Fibroblast of skin of back (primary cell): ENCODE data around the gene KLHL29.
"Not testable (repeated sequence)": the region's sequence is repeated elsewhere in the genome, so short reads cannot be mapped to it uniquely, and the experiment has no call there.

Source experiments
- DNase-seq: peaks from one replicate; pipeline ENCODE4 v3.0.0-alpha.2; 2013

The KLHL29 gene

DNA sequence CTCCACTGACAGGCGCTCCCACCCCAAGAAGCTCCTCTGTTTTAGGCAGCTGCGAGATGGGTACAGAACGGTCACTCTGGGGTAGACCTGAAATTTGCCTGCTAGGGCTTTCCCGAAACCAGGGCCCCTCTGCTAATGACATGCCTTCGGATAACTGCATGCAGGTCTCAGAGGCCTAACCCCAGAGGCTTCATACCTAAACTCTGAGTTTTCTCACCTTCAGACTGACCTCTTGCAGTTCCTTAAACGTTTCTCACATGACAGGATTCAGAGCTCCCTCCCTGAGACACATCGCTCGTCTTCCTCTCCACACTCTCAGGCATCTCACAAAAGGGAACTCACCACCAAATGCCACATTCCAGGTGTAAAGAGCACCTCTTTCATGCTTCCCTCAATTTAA lies 11.3 kb upstream of the KLHL29 start:
- DNase-seq = no peak

DNA sequence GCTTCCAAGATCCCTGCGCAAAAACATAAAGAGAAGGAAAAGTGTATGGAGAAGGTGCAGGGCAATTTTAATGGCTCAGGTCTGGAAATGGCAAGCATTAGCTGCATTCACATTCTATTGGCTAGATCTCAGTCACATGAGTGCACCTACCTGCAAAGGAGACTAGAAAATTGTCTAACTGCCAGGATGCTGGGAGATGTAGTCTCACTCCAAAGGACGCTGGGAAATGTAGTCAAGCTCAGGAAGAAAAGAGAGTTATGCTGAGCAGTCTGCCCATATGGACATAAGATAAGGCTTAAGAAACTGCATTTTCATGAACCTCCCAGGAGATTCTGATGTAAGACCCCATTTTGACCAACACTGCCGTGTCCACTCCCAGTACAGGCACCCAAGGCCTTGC lies 9.5 kb upstream of the KLHL29 start:
- DNase-seq = peak; percentile 22

DNA sequence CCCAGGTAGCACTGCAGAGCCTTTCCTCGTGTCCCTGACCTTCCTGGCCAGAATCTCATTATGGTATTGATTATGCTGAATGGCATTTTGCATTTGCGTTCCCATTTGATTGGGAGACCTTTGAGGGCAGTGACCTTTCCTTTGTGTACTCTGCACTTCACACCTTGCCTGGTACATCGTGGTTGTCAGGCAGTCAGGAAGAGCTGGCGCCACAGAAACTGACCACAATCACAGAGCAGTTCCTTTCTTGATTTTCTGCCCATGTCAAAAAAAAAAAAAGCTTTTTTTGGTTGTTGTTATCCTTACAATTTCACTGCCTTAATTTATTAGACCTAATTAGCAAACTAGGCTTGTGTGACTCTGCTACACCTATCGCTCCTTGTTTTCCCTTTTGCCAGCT lies 8.9 kb upstream of the KLHL29 start:
- no peak for DNase-seq

DNA sequence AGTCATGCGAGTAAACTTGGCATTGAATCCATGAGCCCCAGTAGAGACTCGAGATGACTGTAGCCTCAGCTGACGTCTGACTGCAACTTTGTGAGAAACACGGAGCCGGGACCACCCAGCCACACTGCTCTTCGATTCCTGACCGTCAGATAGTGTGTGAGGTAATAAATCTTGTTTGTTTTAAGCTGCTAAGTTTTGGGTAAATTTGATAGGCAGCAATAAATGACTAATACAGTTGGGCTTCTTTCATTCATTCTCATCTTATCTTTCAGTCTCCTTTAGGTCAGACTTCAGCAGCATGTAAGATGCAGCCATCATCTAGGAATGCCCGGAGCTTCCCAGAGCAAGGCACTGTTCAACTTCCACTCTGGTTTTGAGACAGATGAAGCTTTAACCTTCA lies 8.0 kb upstream of the KLHL29 start:
- DNase-seq = peak; percentile 24

DNA sequence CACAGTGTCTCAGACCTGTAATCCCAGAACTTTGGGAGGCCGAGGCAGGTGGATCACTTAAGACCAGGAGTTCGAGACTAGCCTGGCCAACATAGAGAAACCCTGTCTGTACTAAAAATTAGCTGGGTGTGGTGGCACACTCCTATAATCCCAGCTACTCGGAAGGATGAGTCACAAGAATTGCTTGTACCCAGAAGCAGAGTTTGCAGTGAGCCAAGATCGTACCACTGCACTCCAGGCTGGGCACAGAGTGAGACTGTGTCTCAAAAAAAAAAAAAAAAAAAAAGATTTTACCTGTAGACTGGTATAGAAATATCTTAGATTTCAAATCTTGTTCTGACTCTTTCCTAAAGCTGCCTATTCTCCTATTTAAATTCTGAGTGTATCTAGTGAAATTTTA lies 7.2 kb upstream of the KLHL29 start:
- DNase-seq = peak; percentile 23

DNA sequence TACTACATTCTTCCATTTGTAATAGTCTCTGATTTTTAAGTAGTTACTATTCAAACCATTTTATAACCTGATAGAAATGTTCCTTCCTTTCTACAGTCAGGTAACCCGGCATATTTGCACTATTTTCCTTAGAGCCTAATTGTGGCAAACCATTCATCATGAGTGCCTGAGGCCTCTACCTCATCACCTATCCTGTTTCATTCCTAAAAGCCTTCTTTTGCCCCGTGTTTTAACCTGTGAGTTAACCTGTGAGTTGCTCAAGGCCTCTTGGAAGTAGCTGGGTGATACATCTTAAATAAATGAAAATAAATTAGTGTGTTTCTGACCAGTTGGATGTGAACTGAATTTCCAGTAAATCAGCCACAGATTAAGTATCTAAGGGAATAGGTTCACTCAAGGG lies 6.5 kb upstream of the KLHL29 start:
- DNase-seq = no peak

DNA sequence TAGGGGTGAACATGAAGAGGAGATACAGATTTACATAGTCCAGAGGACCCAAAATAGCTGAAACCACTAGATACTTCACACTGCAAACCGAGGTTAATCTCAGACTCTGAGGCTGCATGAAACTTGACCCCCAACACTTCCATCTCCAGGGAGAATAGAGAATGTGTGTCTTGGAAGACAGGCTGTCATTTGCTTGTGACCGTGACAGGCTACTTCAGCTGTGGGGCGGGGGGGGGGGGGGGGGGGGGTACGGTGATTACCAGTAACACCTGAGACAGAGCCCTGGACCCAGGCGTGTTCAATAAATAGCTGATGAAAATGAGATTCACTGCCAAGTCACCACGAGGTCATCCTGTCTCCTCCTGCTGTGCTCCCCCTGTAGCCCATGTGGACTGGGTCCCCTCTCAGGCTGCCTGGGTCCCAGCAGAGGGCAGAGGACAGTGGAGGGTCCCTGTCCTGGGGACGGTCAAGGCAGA lies 5.7 kb upstream of the KLHL29 start:
- no peak for DNase-seq

DNA sequence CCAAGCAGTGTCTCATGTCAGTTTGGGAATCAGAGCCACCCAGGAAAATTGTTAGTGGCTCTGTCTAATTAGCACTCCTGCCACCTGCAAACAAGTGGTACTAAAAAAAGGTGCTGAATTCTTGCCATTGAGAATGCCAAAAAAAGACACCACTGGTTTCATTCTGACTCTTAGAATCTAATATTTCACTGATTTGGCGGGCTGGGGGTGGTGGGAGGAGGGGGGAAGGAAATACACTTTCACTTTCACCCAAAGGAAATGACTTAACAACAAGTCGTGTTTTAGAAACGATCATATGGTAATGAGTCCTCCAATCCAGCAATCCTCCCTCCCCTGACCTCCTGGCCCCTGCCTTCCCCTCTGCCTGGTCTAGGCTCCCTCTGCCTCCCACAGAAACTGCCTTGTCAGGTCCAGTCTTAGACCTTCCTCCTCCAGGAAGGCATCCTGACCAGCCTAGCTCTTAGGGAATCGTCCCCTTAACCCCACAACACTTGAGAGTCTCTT lies 4.4 kb upstream of the KLHL29 start:
- DNase-seq = peak; percentile 12

DNA sequence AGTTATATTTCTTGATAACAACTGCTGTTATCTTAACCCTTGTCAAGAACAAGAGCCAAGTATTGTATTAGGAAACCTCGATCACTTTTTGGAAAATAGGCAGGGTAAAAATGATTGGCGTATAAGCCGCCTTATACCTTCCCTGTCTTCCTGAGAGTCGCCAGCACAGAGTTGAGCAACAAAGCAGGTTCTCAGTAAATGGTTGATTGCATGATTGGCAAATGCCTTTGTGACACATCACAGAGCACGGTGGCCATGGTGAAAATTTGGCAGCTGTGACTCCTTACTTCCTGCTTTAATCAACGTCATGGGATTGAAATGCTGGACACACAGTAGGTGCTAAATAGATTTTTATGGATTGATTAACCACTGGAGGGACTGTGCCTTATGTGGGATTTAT lies 3.9 kb upstream of the KLHL29 start:
- peak; percentile 81 for DNase-seq

DNA sequence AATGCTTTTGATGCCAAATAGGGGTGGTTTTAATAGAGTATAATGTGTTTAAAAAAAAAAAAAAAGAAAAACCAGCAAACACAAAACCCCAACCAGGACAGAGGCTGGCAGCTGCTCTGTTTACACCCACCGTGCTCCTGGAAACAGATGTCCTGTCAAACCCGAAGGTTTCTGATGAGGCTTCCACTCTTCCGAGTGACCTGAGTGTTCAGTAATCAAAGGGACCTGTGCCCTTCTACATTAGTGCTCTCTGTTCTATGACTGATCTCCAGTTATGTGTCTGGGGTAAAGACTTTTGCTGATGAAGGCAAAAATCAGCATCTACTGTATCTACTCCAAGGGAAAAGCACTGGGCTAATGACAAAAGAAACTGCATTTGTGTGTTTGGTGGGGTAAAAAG lies 3.5 kb upstream of the KLHL29 start:
- DNase-seq = no peak

DNA sequence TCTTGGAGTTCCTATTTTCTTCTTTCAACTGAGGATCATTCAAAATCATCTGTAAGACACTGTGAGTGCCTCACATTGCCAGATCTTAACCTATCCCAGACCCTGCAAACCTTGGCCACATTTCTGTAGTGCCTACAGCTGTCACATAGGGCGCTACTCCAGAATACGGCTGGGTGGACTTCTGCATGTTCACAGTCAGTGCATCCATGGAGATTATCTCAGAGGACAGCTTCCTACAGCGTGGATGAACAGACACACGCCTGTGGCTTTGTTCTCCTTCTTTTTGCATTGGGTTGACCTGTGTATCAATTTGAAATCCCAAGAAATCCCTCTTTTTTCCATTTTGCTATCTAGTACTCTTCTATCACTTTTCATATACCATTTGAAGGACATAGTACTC lies 1.9 kb upstream of the KLHL29 start:
- no peak for DNase-seq

DNA sequence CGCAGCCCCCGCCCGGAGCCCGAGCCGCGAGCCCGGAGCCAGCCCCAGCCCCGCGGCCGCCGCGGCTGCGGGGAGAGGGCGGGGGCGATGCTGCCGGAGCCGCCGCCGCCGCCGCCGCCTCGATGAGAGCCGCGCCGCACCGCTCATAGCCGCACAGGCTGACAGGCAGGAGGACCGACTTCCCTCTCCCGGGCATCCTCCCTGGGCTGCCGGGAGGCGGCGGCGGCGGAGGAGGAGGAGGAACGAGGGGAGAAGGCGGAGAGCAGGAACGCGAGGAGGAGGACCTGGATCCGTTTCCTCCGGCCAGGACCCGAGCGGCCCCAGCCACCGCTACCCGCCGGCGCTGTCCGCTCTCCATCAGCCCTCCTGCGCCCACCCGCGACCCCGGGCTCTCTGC lies 370 bp downstream of the KLHL29 start:
- peak; percentile 62 for DNase-seq

DNA sequence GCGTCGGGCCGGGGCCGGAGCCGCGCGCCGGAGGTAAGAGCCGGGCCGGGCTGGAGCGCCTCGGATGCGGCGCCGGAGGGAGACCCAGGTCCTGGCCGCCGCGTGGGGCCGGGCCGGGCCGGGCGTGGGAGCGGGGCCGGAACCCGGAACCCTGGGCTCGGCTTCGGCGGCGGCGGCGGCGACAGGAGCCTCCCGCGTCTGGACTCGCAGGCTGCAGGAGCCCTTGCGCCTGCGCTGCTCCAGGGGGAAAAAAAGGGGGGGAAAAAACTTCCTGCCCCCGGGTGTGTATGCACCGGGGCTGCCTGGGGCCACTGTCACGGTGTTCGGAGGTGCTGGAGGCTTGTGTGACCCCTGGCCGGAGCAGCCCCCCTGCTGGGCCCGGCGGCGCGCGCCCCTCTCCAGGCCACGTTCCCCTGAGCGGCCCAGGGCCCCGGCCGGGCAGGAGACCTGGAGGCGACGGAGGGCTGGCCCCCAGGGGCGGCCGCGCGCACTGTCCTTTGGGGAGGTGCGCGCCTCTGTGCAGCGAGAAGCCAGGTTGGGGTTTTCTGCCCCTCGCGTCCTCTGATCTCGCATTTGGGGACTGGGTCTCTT lies 864 bp downstream of the KLHL29 start:
- DNase-seq = peak; percentile 38

DNA sequence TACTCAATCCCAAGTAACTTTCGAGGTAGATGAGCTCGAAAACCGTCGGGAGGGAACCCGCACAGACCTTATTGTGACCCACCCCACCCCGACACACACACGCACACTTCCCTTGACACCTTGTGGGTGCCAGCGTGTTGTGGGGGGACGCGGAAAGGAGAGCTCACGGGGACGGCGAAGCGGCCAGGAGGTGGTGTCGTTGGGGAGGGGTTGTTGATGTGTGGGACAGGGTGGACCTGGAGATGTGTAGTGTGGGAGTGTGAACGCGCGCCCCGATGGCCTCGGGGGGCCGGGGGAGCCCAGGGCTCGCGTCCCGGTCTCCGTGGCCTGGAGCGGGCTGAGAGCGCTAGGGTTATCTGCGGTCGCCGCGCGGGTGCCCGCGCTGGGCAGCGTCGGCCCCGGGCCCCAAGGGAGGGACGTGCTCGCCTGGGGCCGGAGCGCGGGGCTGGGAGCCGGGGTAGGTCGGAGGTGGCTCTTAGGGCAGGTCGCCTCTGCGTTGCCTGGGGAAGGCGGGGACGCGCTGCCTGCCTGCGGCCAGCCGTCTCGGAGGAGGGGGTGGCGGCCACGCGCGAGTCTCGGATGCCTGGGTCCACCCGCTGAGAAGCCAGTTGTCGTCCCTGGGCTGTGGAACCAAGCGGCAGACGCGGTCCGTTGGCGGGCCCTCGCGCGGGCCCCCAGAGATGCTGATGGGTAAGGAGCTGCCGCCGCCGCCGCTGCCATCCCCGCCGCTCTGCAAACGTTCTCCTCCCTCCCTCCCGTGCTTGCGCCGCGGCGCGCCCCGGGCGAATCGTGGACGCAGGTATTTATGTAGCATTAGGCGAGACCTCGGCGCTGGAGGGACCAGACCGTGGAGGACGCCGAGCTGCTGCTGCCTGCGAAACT lies 1.6 kb downstream of the KLHL29 start:
- peak; percentile 6 for DNase-seq

DNA sequence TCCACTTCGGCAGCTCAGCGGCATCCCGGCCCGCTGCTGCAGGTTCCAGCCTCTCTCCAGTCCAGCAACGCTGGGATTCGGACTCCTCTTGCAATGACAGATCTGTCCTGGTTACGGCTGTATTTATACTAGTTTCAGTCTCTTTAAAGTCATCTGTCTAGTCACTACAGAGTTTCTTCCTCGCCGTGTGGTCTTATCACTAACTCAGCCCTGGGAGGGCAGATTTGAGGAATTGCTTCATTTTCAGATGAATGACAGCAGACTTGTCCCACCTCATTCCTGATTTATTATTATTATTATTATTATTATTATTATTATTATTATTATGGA lies 2.2 kb downstream of the KLHL29 start:
- peak; percentile 7 for DNase-seq

DNA sequence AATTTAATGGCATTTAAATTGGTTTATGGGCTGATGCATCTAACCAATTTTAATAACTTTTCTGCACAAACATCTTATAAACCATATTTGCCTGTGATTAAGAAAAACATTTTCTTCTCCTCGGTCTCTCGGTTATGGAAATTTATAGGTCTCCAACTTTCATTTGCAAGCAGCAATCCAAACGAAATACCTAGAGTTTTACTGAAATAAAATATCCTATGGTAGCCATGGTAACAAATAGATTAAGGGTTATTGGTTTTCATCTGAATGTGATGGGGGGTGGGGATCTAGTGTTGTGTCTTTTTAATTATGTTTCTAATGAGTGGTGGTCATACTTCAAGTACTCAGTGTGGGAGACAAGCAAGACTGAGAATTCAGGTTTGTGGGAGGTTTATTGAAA lies 2.9 kb downstream of the KLHL29 start:
- no peak for DNase-seq

DNA sequence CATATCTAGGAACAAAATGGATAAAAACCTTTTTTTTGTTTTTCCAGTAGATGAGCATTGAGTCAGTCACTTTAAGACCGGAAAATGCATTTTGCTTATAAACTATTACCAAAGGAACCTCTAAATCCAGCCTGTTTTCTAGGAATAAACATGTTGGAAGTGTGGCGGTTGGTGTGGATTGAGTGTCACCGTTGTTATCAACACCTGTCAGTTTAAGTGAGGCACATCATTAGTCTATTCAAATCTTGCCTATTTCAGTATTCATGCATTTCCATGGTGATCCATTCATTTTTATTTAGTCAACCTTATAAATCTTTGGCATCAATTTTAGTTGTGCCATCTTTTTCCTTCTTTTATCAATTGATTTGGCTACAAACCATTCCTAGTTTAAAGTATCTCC lies 3.3 kb downstream of the KLHL29 start:
- no peak for DNase-seq

DNA sequence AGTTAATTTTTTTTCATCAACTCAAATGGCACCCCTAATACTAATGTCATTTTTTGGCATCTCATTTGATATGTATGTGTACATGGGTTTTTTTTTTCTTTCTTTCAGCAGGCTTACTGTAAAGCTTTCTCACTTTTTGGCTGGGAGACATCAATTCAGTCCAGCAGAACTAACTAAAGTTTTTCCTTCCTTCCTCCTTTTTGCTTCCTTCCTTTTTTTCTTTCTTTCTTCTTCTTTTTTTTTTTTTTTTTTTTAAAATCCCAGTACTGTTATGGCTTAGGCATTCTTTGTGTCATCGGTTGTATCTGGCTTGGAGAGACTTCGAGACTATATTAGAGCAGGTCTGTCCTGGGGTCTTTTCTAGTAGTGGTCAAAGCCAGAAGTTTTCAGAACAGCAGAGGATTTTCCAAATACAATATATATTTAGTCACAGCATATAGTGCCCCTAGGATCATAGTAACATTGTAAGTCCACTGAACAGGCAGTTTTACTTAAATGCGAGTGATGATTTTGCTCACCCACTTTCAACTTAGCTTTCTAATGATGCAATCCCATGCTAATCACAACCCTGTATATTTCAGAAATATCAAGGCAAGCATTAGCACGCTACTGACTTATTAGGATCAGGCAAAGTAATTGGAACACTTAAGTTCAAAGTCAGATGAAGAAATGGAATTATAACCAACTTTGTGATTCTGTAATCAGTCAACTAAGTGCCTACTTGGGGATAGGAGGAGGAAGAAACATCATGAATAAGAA lies 4.0 kb downstream of the KLHL29 start:
- DNase-seq = no peak

DNA sequence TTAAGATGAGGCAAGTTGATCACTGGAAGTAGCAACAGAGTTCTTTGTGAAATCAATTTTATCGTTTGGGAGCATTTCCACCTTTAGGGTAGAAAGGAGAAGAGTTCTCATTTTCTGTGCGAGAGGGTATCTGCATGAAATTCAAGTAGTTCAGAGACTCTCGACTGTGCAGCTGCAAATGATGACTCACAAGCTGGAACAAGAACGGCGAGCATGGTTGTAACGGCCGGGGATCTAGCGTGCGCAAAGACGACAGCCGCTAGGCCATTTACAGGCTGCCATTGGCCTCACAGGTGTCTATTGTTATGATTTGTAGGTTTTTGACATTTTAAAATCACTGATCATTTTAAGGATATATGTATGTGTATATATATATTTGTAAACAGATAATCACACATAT lies 5.2 kb downstream of the KLHL29 start:
- no peak for DNase-seq

DNA sequence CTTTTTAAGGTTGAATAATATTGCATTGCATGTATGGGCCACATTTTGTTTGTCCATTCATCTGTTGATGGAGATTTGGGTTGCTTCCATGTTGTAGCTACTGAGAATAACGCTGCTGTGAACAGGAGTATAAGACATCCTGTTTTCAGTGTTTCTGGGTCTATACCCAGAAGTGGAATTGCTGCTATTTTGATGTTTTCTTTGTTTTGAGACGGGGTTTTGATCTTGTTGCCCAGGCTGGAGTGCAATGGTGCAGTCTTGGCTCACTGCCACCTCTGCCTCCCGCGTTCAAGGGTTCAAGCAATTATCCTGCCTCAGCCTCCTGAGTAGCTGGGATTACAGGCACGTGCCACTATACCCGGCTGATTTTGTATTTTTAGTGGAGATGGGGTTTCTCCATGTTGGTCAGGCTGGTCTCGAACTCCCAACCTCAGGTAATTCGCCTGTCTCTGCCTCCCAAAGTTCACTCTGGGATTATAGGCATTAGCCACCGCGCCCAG lies 6.3 kb downstream of the KLHL29 start:
- DNase-seq = not testable (repeated sequence)

DNA sequence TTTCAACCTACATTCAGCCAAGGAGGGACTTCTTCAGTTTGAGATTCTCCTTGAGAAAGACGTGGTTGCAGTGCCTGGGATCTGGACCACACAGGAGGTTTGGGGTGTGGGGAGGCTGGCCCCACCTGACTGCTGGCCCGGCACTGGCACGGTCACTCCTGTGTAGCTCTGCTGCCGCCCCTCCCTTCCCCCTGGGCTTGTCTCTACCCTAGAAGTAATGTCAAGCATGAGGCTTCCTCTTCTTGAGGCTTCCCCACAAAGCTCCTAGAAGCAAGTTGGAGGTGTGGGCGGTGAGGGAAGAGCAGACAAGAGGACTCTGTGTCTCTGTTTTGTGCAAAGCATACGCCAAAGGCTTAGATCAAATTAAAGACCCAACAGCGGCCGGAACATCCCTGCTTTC lies 8.7 kb downstream of the KLHL29 start:
- no peak for DNase-seq

DNA sequence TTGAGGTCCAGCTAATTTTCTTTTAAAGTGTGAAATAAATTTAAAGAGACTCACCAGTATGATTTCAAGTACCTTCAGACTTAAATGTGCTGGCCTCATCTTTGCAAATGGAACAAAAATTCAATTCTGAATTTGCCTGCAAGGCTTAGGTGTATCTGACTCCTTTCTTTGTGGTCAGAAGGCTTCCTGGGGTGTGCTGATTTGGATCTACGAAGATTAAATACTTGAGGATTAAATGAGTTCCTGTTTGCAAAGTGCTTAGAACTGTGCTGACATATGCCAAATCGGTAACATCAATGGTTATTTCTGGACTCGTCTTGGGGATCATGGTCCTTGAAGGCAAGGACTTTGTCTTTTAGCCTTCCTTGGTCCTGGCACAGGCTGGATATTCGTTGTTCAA lies 9.7 kb downstream of the KLHL29 start:
- DNase-seq = no peak

DNA sequence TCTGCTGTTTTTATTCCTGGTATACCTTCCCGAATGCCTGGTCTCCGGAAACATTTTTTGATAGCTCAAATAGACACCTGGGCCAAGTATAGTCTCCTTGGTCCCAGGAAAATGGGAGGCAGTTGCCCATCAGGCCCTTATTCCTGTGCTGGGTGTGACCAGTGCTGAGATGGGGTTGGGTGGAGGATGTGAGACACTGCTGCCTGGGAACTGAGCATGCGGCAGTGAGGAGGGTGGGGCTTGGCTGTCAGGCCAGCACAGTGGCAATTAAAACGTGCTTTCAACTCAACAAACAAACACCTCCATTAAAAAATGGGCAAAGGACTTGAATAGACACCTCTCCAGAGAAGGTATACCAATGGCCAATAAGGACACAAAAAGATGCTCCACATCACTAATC lies 12.5 kb downstream of the KLHL29 start:
- no peak for DNase-seq
